Fibroblast of lung (primary cell): ENCODE measurements around the gene CTBP2.

Experiments
- EZH2 ChIP-seq: IDR thresholded peaks from 2 replicates; pipeline ENCODE4 v1.5.1; 2012; ENCODE audit warnings: low read length, control low read depth, mild to moderate bottlenecking; ENCODE audit errors: missing control alignments
- TF ChIP-seq, protein P1 (sequence below), 2 donors: IDR thresholded peaks in 1 of 2; conservative IDR thresholded peaks in 1 of 2; 1 replicate in 1 of 2; 2 replicates in 1 of 2; pipeline ENCODE4 v1.5.1; 2011 to 2012; ENCODE audit warnings: low read length in 2 of 2, control low read depth in 1 of 2, inconsistent platforms in 1 of 2, low read depth in 1 of 2, mild to moderate bottlenecking in 1 of 2

DNA sequence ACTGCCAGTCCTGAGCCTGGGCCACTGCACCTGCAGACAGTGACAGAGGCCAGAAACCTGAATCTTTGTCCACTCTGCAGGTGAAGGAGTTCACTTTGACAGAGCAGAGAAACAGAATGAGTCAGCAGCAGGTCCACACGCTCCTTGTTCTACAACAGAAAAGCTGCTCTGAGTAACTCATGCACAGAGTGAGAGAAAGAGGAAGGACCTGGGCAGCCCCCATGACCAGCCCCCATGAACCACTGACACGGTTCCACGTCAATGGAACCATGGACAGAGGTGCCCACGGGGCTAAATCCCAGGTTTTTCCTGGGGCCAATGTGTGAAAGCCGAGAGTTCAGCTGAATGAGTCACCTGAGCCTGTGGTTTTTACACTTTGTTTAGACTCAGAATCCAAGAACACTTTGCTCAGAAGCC lies 40.8 kb upstream of the CTBP2 start:
- TF ChIP-seq, protein P1, sequence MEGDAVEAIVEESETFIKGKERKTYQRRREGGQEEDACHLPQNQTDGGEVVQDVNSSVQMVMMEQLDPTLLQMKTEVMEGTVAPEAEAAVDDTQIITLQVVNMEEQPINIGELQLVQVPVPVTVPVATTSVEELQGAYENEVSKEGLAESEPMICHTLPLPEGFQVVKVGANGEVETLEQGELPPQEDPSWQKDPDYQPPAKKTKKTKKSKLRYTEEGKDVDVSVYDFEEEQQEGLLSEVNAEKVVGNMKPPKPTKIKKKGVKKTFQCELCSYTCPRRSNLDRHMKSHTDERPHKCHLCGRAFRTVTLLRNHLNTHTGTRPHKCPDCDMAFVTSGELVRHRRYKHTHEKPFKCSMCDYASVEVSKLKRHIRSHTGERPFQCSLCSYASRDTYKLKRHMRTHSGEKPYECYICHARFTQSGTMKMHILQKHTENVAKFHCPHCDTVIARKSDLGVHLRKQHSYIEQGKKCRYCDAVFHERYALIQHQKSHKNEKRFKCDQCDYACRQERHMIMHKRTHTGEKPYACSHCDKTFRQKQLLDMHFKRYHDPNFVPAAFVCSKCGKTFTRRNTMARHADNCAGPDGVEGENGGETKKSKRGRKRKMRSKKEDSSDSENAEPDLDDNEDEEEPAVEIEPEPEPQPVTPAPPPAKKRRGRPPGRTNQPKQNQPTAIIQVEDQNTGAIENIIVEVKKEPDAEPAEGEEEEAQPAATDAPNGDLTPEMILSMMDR (conservative IDR thresholded peaks at IDR 0.05 in 1 of 2, IDR thresholded peaks at IDR 0.05 in 1 of 2; ENCODE audit: low read depth in 1 of 2, low read length in 2 of 2) = no peak
- no peak for TF ChIP-seq EZH2
